ENCODE data around the gene GALNT15.

The GALNT15 gene

DNA sequence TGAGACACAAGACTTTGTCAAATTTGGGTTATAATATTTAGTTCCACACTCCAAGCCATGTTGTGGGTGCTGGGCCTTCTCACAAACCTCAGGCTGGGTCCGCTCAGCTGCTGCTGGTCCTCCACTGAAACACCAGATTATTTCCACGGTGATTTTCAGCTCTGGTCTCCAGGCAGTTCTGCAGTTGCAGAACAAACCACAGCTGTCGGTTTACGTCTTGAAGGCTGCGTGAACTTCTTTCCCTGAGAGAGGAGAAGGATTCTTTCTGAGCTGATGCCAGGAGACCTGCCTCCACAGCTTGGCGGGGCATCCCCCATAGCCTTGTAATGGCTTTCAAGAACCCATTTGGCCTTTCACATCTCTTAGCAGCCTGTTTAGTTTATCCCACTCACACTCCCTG lies 16.2 kb downstream of the GALNT15 start:
- TF ChIP-seq, protein P1, sequence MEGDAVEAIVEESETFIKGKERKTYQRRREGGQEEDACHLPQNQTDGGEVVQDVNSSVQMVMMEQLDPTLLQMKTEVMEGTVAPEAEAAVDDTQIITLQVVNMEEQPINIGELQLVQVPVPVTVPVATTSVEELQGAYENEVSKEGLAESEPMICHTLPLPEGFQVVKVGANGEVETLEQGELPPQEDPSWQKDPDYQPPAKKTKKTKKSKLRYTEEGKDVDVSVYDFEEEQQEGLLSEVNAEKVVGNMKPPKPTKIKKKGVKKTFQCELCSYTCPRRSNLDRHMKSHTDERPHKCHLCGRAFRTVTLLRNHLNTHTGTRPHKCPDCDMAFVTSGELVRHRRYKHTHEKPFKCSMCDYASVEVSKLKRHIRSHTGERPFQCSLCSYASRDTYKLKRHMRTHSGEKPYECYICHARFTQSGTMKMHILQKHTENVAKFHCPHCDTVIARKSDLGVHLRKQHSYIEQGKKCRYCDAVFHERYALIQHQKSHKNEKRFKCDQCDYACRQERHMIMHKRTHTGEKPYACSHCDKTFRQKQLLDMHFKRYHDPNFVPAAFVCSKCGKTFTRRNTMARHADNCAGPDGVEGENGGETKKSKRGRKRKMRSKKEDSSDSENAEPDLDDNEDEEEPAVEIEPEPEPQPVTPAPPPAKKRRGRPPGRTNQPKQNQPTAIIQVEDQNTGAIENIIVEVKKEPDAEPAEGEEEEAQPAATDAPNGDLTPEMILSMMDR (IDR thresholded peaks at IDR 0.05) = no peak
- Histone ChIP-seq H3K27ac (no peak overlapping the region), H3K4me3 (no peak overlapping the region)
- DNase-seq (ENCODE audit: low spot score) = no peak

- TF ChIP-seq, protein P1 (IDR thresholded peaks at IDR 0.05) = no peak
- Histone ChIP-seq H3K4me3 (no peak overlapping the region), H3K27ac (no peak overlapping the region)
- no peak for DNase-seq (ENCODE audit: low spot score)
Observed at GRCh38 chr3:16191591-16191990, 17.1 kb downstream of the GALNT15 start.

DNA sequence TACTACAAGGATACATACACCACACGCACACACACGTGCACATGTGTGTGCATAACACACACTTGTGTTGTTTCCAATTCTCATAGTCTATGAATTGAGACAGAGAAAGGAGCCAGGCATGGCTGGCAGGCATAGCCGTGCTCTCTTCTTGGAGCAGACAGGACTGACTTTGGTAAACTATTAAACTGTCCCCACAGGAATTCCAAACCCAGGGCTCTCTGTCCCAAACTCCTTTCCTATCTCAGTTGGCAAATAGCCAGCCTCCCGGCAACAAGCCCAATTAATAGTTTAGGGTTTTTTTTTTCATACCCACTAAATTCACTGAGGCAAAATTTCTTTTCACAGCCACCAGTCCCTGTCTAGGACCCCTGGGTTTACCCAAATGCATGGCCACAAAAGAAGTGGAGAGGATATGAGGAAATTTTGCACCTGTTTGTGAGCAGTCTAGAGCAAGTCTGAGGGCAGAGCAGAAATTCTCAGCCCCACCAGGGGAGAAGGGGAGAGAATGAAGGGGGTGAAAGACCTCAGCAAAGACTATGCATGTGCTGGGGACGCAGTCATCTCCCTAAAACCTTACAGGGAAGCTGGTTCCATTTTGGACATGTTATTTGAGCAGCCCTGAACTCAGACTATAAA lies 17.8 kb downstream of the GALNT15 start:
- TF ChIP-seq, protein P1 (IDR thresholded peaks at IDR 0.05) = no peak
- no peak for DNase-seq (ENCODE audit: low spot score)
- no peak overlapping the region for H3K27ac ChIP-seq
- no peak overlapping the region for H3K4me3 ChIP-seq

DNA sequence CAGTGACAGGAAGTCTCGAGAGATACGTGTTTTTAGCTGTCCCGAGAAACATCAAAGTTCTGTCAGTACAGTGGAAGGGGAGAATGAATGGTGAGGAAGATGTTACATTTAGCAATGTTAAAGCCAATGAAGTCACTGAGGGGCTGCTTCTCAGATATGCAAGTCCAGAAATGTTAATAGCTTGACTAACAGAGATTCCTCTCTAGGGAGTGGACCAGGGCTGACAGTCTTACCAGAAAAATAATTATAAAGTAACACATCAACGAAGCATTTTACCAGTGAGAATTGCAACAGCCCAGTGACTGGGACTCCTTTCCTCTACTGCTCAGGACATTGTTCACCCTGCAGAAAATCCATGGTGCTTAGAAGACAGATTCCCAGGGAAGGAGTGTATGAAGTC lies 23.9 kb downstream of the GALNT15 start:
- no peak overlapping the region for H3K4me3 ChIP-seq
- TF ChIP-seq, protein P1 (IDR thresholded peaks at IDR 0.05) = no peak
- no peak for DNase-seq (ENCODE audit: low spot score)
- H3K27ac ChIP-seq = no peak overlapping the region

DNA sequence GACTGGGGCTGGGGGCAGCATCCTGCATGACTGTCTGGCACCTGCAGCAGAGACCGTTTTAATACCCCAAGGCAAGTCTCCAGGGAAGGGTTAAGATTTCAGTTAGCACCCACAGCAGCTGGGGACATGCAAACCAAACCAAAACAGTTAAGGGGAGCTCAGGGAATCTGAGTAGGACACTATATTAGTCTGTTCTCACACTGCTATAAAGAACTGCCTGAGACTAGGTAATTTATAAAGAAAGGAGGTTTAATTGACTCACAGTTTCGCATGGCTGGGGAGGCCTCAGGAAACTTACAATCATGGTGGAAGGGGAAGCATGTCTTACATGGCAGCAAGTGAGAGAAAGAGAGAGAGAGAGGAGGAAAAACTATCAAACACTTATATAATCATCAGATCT lies 25.3 kb downstream of the GALNT15 start:
- TF ChIP-seq, protein P1 (IDR thresholded peaks at IDR 0.05) = no peak
- Histone ChIP-seq H3K27ac (no peak overlapping the region), H3K4me3 (no peak overlapping the region)
- DNase-seq (ENCODE audit: low spot score) = no peak

DNA sequence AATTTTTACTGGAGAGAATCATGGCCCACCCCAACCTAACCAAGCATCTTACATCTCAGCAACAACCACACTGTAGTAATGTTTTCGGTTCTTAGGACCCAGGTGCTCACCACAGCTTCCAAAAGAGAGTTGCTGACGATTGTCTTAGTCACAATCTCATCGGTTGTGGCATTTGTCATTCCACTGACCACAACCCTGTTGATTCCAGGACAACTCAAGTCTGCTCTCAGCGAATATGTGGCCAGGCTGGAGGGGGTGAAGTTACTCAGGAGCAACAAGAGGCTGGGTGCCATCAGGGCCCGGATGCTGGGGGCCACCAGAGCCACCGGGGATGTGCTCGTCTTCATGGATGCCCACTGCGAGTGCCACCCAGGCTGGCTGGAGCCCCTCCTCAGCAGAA lies 25.9 kb downstream of the GALNT15 start:
- TF ChIP-seq, protein P1 (IDR thresholded peaks at IDR 0.05) = no peak
- DNase-seq (ENCODE audit: low spot score) = no peak
- Histone ChIP-seq H3K4me3 (no peak overlapping the region), H3K27ac (no peak overlapping the region)

- Histone ChIP-seq H3K4me3 (no peak overlapping the region), H3K27ac (no peak overlapping the region)
- no peak for DNase-seq (ENCODE audit: low spot score)
- TF ChIP-seq, protein P1 (IDR thresholded peaks at IDR 0.05) = no peak
Observed at GRCh38 chr3:16203031-16203430, 28.6 kb downstream of the GALNT15 start.

Data from coronary artery (tissue), 2 donors.